Astrocyte of the hippocampus (primary cell): ENCODE results near the gene SF3B2.
"Not testable (repeated sequence)": the region's sequence is repeated elsewhere in the genome, so short reads cannot be mapped to it uniquely, and the experiment has no call there.

Experiments used
- DNase-seq: peaks from one replicate; pipeline ENCODE4 v3.0.0; 2011; ENCODE audit warnings: low read depth, low spot score

Gene SF3B2

GRCh38 chr11:66051766-66052663 lies at the start of gene SF3B2:
Gene SF3B2, plus strand, starts transcription at chr11:66052364. Its CDS starts 21 bp downstream, at chr11:66052385.
- peak; percentile 100 for DNase-seq

GRCh38 chr11:66002648-66003225 lies 49.4 kb upstream of the SF3B2 start:
- peak; percentile 75 for DNase-seq

- DNase-seq, result no peak
Observed at GRCh38 chr11:66003291-66003690, 48.9 kb upstream of the SF3B2 start.

- DNase-seq, result no peak
Observed at GRCh38 chr11:66004186-66004585, 48.0 kb upstream of the SF3B2 start.

GRCh38 chr11:66006134-66006890 lies 45.9 kb upstream of the SF3B2 start:
- no peak for DNase-seq

- DNase-seq, result no peak
Observed at GRCh38 chr11:66006891-66007176, 45.3 kb upstream of the SF3B2 start.

- DNase-seq, result no peak
Observed at GRCh38 chr11:66007201-66007634, 44.9 kb upstream of the SF3B2 start.

GRCh38 chr11:66008095-66008467 lies 44.1 kb upstream of the SF3B2 start:
- DNase-seq, result no peak

- no peak for DNase-seq
Observed at GRCh38 chr11:66008468-66009101, 43.6 kb upstream of the SF3B2 start.

GRCh38 chr11:66010036-66010435 lies 42.1 kb upstream of the SF3B2 start:
- not testable (repeated sequence) for DNase-seq

GRCh38 chr11:66011239-66011784 lies 40.9 kb upstream of the SF3B2 start:
- DNase-seq, result peak; percentile 77

GRCh38 chr11:66011785-66012303 lies 40.3 kb upstream of the SF3B2 start, which contains the start of gene CST6:
Gene CST6, plus strand, starts transcription at chr11:66012008. Its CDS starts 37 bp downstream, at chr11:66012045.
- DNase-seq, result no peak

GRCh38 chr11:66012371-66012945 lies 39.7 kb upstream of the SF3B2 start:
- DNase-seq, result no peak

- DNase-seq, result no peak
Observed at GRCh38 chr11:66012946-66013761, 39.0 kb upstream of the SF3B2 start.

GRCh38 chr11:66013762-66014100 lies 38.4 kb upstream of the SF3B2 start:
- DNase-seq, result no peak

- no peak for DNase-seq
Observed at GRCh38 chr11:66014804-66015453, 37.2 kb upstream of the SF3B2 start.

- DNase-seq, result peak; percentile 55
Observed at GRCh38 chr11:66015454-66015881, 36.7 kb upstream of the SF3B2 start.

- peak; percentile 47 for DNase-seq
Observed at GRCh38 chr11:66015936-66016792, 36.0 kb upstream of the SF3B2 start.

- DNase-seq, result no peak
Observed at GRCh38 chr11:66016793-66017177, 35.4 kb upstream of the SF3B2 start.
